Activated naive CD8-positive, alpha-beta T cell treated with anti-CD3 and anti-CD28 coated beads, Interleukin-2, amount 50 U/mL, for 16 hours (primary cell): Measurements from ENCODE around the gene EHD1.
A peak's percentile ranks its signal among the peaks of the same experiment; 100 is the strongest.

Experiments
- DNase-seq: peaks from one replicate; pipeline ENCODE4 v3.0.0-alpha.2; 2020; ENCODE audit warnings: low read depth, low spot score

Gene EHD1

GRCh38 chr11:64878494-64879243, at the start of gene EHD1:
TSS of gene EHD1 (minus strand) at chr11:64878621. CDS start at chr11:64878464, 157 bp downstream.
- peak; percentile 99 for DNase-seq

- DNase-seq: no peak
Measured at GRCh38 chr11:64926689-64927088, 48.3 kb upstream of the EHD1 start.

- DNase-seq: no peak
Measured at GRCh38 chr11:64925536-64926436, 47.4 kb upstream of the EHD1 start.

GRCh38 chr11:64924910-64925284, 46.5 kb upstream of the EHD1 start:
- DNase-seq: no peak

DNA sequence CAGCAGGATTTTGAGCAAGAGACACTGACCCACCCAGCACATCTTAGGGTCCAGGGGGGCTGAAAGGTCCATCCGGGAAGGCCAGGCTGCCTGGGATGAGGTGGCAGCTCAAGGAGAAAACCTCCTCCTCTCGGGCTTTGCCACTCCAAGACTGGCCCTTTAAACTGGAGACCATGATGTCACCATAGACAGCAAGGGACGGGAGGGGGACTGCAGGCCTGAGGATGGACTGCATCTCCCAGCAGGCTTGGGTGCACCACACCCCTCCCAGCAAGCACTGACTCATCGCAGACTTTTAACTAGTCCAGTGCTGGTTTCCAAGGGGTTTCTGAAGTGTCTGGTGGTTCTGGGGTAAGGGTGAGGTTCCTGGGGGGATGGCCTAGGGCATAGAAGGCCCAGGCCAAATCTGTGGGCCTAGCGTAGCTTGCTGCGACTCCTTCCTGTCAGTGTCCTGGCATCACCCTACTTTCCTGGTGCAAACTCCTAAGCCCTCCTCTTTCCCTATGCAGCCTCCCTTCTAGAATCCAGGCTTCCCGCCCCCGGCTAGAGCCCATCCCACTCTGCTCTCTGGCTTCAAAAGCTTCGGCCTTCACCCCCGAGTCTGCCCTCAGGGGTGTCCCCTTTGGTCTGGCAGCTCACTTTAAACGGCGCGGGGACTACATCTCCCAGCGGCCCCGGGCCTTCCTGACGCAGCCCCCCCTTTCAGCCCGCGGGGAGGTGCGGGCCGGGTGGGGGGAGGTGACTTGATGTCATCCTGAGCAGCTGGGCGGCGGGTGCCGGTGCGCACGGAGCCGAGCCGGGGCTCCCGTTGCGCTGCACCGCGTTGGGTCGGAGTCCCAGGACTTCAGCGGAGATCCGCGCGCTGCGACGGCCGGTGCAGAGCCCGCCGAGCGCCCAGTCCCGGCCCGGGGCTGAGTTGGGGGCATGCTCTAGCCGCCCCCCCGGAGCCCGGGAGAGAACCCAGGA, 45.8 kb upstream of the EHD1 start, which contains the start of gene PPP2R5B:
TSS of gene PPP2R5B (plus strand) at position 746 of the 966 bp plus-strand sequence. CDS start 1,046 bp downstream, outside the sequence.
- DNase-seq: peak; percentile 82

GRCh38 chr11:64923151-64923661, 44.8 kb upstream of the EHD1 start:
- no peak for DNase-seq

GRCh38 chr11:64921384-64921783, 43.0 kb upstream of the EHD1 start:
- DNase-seq: no peak

DNA sequence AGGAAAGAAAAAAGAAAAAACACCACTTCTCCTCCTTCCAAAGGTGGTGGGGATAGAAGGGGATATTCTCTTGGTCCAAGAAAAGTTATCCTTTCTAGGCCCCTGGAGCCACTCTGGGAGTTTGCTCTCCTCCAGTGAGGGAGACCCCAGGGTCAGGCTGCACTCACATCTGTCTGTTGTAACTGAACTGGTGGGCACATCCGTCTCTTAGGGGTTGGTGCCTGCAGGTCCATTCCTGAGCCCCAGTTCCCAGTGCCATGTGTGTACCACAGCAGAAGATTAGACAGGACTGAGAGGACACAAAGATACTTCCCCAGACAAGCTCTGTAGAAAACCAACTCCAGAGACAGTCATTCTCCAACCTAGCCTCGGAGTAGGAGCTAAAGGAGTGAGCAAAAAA, 41.7 kb upstream of the EHD1 start:
- DNase-seq: no peak

DNA sequence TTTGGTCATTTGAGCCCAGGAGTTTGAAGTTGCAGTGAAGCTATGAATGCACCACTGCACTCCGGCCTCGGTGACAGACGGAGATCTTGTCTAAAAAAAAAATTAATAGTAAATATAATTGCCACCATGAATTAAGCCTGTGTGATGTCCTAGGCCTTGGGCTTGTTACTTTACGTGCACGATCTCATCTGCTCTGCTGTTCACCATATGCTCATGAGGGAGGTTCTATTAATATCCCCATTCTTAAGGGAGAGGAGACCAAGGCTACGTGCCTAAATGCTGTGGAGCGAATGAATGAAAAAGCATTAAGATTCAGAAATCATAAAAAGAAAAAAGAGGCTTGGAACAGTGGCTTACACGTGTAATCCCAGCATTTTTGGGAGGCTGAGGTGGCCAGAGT, 41.2 kb upstream of the EHD1 start:
- DNase-seq: no peak

DNA sequence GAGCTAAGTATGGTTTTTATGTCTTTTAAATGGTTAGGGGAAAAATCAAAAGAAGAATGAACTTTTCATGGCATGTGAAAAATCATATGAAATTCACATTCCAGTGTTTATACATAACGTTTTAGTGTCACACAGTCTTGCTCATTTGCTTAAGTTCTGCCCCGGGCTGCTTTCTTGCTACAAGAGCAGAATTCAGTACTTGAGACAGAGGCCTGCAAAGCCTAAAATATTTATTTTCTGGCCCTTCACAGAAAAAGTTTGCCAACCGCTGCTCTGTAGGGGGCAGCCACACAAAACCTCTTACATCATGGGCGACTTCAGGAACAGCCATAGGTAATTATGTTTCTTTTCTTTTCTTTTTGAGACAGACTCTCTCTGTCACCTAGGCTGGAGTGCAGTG, 39.6 kb upstream of the EHD1 start:
- no peak for DNase-seq

GRCh38 chr11:64917663-64917995, 39.2 kb upstream of the EHD1 start:
- no peak for DNase-seq

DNA sequence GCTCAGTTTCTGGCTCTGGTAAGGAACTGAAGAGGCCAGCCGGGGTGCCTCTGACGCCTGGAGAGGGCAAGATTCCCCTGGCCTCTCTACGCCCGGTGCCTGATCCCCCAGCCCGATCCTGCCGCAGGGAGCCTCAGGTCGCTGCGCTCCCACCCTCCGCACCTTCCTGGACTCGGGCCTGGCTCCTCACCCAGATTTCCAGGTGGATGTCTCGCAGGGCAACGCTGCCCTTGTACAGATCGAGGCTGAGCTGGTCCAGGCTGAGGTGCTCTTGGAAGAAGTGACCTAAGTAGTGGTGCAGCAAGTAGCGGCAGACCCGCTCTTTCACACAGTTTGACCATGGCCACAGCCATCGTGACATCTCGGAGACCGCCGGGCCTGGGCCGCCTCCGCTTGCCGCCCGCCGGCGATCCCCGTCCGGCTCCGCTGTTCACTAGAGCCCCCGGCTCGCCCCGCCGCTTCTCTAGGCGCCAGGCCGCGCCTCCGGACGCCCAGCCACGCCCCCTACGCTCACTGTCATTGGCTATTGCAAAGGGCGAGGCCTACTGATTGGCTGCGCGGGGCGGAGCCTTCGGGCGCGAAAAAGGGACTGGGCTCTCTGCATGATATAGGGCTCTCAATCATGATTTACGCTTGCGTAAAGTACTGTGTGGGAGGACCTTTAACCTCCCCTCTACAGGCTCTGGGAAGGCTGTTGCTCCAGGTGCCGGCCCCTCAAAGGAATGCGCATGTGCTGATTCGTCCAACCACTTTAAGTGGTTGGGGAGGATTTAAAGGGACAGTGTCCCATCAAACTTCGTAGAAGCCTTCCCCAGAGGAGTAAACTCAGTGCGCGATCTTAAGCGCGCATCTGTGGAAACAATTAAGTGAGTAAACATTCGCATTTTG, 38.6 kb upstream of the EHD1 start, which contains the start of gene ATG2A:
TSS of gene ATG2A (minus strand) at position 435 of the 888 bp plus-strand sequence. CDS start at position 361, 74 bp downstream.
- DNase-seq: peak; percentile 98

GRCh38 chr11:64916040-64916774, 37.8 kb upstream of the EHD1 start:
- no peak for DNase-seq

- DNase-seq: no peak
Measured at GRCh38 chr11:64915376-64915887, 37.0 kb upstream of the EHD1 start.

GRCh38 chr11:64914123-64914522, 35.7 kb upstream of the EHD1 start:
- no peak for DNase-seq

- DNase-seq: no peak
Measured at GRCh38 chr11:64913171-64913727, 34.8 kb upstream of the EHD1 start.

- DNase-seq: no peak
Measured at GRCh38 chr11:64911689-64912088, 33.3 kb upstream of the EHD1 start.

- no peak for DNase-seq
Measured at GRCh38 chr11:64911142-64911541, 32.7 kb upstream of the EHD1 start.
